ENCODE results near the gene UNC5CL. TPM values are rescaled to one million over a fixed set of nuclear protein-coding genes. Genes with fewer than 3 reads are reported as not detected.
A peak's percentile ranks its signal among the peaks of the same experiment; 100 is the strongest.

The UNC5CL gene
- total RNA-seq, 1 experiment from 2014 or later, result 5.5 TPM

DNA sequence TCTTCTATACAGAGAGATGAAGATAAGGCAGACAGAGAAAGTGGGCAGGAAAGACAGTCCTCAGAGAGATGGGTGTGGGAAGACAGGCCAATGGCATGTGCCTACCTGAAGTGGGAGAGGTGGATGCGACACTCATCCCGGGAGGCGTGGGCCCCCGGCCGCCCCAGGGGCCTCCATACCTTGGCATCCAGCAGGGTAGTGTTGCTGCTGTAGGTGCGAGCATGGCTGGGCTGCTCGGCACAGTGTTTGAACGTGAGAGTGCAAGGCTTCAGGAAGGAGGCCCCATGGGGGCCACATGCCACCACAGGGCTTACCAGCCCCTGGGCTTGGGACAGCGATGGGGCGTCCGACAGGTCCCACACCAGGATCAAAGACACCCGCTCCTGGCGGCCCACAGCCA, 5.2 kb downstream of the UNC5CL start:
- no peak for DNase-seq
- Histone ChIP-seq H3K36me3 (ENCODE audit: control insufficient read depth, insufficient read depth, low read length) (no peaks in the 10 kb centered on the region), H3K9me3 (no peaks in the 10 kb centered on the region), H3K4me1 (peaks cover 20% of the 10 kb centered on the region), H3K27me3 (replicated peaks; ENCODE audit: control insufficient read depth, insufficient read depth, low read length) (no peaks in the 10 kb centered on the region), H3K4me3 (ENCODE audit: low read depth, low read length) (no peak overlapping the region)
- no TSS peak for BruUV-seq (replicated peaks)
- no peaks in the 10 kb centered on the region for H3K9me3 Mint-ChIP-seq (ENCODE audit: unreplicated experiment)
- no peak overlapping the region for H3K27ac Mint-ChIP-seq (ENCODE audit: unreplicated experiment)
- intact Hi-C loops (cut with micrococcal nuclease; ENCODE audit: unreplicated experiment), result no loop called here
- H3K4me1 Mint-ChIP-seq (ENCODE audit: low read depth, unreplicated experiment), result peaks cover 24% of the 10 kb centered on the region
- TF ChIP-seq, protein P1, sequence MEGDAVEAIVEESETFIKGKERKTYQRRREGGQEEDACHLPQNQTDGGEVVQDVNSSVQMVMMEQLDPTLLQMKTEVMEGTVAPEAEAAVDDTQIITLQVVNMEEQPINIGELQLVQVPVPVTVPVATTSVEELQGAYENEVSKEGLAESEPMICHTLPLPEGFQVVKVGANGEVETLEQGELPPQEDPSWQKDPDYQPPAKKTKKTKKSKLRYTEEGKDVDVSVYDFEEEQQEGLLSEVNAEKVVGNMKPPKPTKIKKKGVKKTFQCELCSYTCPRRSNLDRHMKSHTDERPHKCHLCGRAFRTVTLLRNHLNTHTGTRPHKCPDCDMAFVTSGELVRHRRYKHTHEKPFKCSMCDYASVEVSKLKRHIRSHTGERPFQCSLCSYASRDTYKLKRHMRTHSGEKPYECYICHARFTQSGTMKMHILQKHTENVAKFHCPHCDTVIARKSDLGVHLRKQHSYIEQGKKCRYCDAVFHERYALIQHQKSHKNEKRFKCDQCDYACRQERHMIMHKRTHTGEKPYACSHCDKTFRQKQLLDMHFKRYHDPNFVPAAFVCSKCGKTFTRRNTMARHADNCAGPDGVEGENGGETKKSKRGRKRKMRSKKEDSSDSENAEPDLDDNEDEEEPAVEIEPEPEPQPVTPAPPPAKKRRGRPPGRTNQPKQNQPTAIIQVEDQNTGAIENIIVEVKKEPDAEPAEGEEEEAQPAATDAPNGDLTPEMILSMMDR (IDR thresholded peaks at IDR 0.05; ENCODE audit: insufficient read depth in 1 of 2, low read depth in 1 of 2, low read length in 1 of 2, severe bottlenecking in 1 of 2, unreplicated experiment in 1 of 2), result no peak
- ChIA-PET POLR2A (no interaction called here), CTCF (no interaction called here)
- H3K36me3 Mint-ChIP-seq (ENCODE audit: insufficient read depth, unreplicated experiment), result no peaks in the 10 kb centered on the region
- no peak overlapping the region for H3K4me3 Mint-ChIP-seq (ENCODE audit: unreplicated experiment)
- H3K27me3 Mint-ChIP-seq (ENCODE audit: insufficient read depth, unreplicated experiment), result no peaks in the 10 kb centered on the region

DNA sequence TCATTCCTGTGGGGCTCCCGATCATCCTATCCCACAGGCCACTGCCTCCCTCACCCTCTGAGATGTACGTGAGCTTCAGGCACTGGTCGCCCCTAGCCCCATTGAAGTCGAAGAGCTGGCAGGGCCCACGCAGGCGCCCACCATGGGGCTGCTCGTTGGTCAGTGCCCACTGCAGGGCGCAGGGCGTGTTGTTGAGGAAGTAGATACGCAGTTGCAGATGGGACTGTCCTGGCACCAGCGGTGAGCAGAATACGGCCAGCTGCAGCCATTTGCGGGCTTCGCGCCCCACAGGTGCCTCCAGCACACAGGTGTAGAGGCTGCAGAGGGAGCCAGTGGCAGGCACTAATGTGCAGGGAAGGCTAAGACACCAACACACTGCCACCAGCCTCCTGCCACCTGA, 6.2 kb downstream of the UNC5CL start:
- no peak overlapping the region for H3K4me3 ChIP-seq (ENCODE audit: low read depth, low read length)
- Mint-ChIP-seq H3K27ac (ENCODE audit: unreplicated experiment) (no peak overlapping the region), H3K9me3 (ENCODE audit: unreplicated experiment) (no peaks in the 10 kb centered on the region), H3K36me3 (ENCODE audit: insufficient read depth, unreplicated experiment) (no peaks in the 10 kb centered on the region), H3K27me3 (ENCODE audit: insufficient read depth, unreplicated experiment) (no peaks in the 10 kb centered on the region), H3K4me1 (ENCODE audit: low read depth, unreplicated experiment) (peaks cover 20% of the 10 kb centered on the region), H3K4me3 (ENCODE audit: unreplicated experiment) (no peak overlapping the region)
- no peak for DNase-seq
- H3K36me3 ChIP-seq (ENCODE audit: control insufficient read depth, insufficient read depth, low read length), result no peaks in the 10 kb centered on the region
- intact Hi-C loops (cut with micrococcal nuclease; ENCODE audit: unreplicated experiment), result no loop called here
- no peaks in the 10 kb centered on the region for H3K27me3 ChIP-seq (replicated peaks; ENCODE audit: control insufficient read depth, insufficient read depth, low read length)
- H3K9me3 ChIP-seq, result no peaks in the 10 kb centered on the region
- ChIA-PET POLR2A (no interaction called here), CTCF (interaction anchor here (1.2 kb wide), 1 partner anchor 33 kb away, joined by 3 read pairs; no protein-coding TSS in a partner anchor)
- TF ChIP-seq, protein P1 (IDR thresholded peaks at IDR 0.05; ENCODE audit: insufficient read depth in 1 of 2, low read depth in 1 of 2, low read length in 1 of 2, severe bottlenecking in 1 of 2, unreplicated experiment in 1 of 2), result no peak
- peaks cover 11% of the 10 kb centered on the region for H3K4me1 ChIP-seq
- no TSS peak for BruUV-seq (replicated peaks)

DNA sequence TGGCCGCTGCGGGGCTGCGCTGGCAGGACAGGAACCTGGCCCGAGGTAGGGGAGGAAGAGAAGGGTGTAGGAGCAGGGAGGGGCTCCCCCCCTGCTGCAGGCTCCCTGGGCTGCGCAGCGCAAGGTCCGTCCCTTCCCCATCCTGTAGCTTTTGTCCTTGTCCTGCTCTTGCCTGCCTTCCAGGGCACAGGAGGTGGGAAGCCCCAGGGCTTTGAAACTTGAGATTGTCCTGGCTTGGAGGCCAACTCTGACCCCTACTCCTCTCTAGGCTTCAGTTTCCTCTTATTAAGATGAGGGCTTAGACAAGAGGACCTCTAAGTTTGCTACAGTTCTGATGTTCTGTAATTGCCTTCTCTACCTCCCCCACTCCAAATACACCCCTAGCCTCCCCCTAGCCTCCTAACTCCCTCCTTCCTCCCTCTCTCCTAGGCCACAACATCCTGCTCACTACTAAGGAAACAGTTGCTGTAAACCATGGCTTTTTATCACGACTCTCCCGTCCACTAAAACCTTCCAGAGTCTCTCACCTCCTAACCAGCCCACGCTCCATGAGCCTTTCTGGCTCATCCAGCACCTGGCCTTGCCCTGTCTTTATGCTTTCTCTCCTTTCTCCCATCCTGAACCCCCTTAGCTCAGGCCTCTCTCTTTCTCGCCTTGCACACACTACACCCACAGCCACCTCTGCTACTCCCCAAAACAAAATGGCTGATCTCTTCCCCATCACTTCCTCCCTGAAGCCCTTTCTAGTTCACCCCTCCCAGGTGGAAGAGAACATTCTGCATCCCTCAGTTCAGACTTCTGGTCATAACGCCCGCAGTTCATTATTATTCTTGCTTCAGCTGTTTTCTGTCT, 10.2 kb downstream of the UNC5CL start:
- intact Hi-C loops (cut with micrococcal nuclease; ENCODE audit: unreplicated experiment), result loop anchor here (5.0 kb wide), 1 partner anchor 39 kb away; no protein-coding TSS in a partner anchor
- no TSS peak for BruUV-seq (replicated peaks)
- H3K4me3 Mint-ChIP-seq (ENCODE audit: unreplicated experiment), result peak overlapping the region; percentile 63
- no peaks in the 10 kb centered on the region for H3K27me3 Mint-ChIP-seq (ENCODE audit: insufficient read depth, unreplicated experiment)
- no peaks in the 10 kb centered on the region for H3K9me3 Mint-ChIP-seq (ENCODE audit: unreplicated experiment)
- Histone ChIP-seq H3K9me3 (no peaks in the 10 kb centered on the region), H3K4me1 (no peaks in the 10 kb centered on the region), H3K27me3 (replicated peaks; ENCODE audit: control insufficient read depth, insufficient read depth, low read length) (no peaks in the 10 kb centered on the region), H3K36me3 (ENCODE audit: control insufficient read depth, insufficient read depth, low read length) (no peaks in the 10 kb centered on the region), H3K4me3 (ENCODE audit: low read depth, low read length) (no peak overlapping the region)
- ChIA-PET CTCF (interaction anchor here (1.1 kb wide), 1 partner anchor 12 kb away, joined by 3 read pairs; no protein-coding TSS in a partner anchor), POLR2A (no interaction called here)
- H3K4me1 Mint-ChIP-seq (ENCODE audit: low read depth, unreplicated experiment), result peaks cover 6% of the 10 kb centered on the region
- no peak for DNase-seq
- TF ChIP-seq, protein P1 (IDR thresholded peaks at IDR 0.05; ENCODE audit: insufficient read depth in 1 of 2, low read depth in 1 of 2, low read length in 1 of 2, severe bottlenecking in 1 of 2, unreplicated experiment in 1 of 2), result no peak
- no peaks in the 10 kb centered on the region for H3K36me3 Mint-ChIP-seq (ENCODE audit: insufficient read depth, unreplicated experiment)
- no peak overlapping the region for H3K27ac Mint-ChIP-seq (ENCODE audit: unreplicated experiment)
